Right atrium auricular region (tissue), 2 donors: Measurements from ENCODE around the gene ITGB3BP. TPM values are rescaled to one million over a fixed set of nuclear protein-coding genes. Genes with fewer than 3 reads are reported as not detected.
"Not testable (repeated sequence)": the region's sequence is repeated elsewhere in the genome, so short reads cannot be mapped to it uniquely, and the experiment has no call there.

Source experiments
- DNase-seq: peaks from one replicate; pipeline ENCODE4 v3.0.0-alpha.2; 2019; ENCODE audit warnings: low spot score
- H3K27ac ChIP-seq, 2 donors: fragments of 200-600 bp; sonication (generic); 1 replicate in 1 of 2; 2 replicates in 1 of 2; pipeline ENCODE4 v1.5.1; 2016 to 2019
- H3K27me3 ChIP-seq, 2 donors: fragments of 200-600 bp; sonication (generic); one replicate each; pipeline versions ENCODE4 v1.5.1 to v1.6.0; 2017 to 2019
- H3K36me3 ChIP-seq: fragments of 200-600 bp; sonication (generic); one replicate; pipeline ENCODE4 v1.5.1; 2016
- H3K4me1 ChIP-seq, 2 donors: fragments of 200-600 bp; sonication (generic); one replicate each; pipeline versions ENCODE4 v1.5.1 to v1.6.0; 2017 to 2019
- H3K4me3 ChIP-seq, 2 donors: fragments of 200-600 bp; sonication (generic); 1 replicate in 1 of 2; 2 replicates in 1 of 2; pipeline ENCODE4 v1.5.1; 2017 to 2019; ENCODE audit warnings: mild to moderate bottlenecking in 1 of 2, moderate library complexity in 1 of 2
- H3K9me3 ChIP-seq, 2 donors: fragments of 200-600 bp; sonication (generic); one replicate each; pipeline ENCODE4 v1.5.1; 2019
- CTCF ChIP-seq, 2 donors: fragments of 200-600 bp; sonication (generic); IDR thresholded peaks; one replicate each; pipeline ENCODE4 v1.5.1; 2019; ENCODE audit warnings: antibody characterized with exemption in 2 of 2
- total RNA-seq, 2 donors: library from RNA; depleted of rRNA; stranded (reverse); fragments of >200 nt; gene quantifications; one replicate each; pipeline ENCODE4 v1.1.0, GENCODE V29; 2016

Gene ITGB3BP
- 1 to 10 TPM; 5.0 to 5.7 TPM for total RNA-seq

- no peak for TF ChIP-seq CTCF (IDR thresholded peaks at IDR 0.05)
- Histone ChIP-seq H3K4me3 (peak within 1 kb of the TSS; percentile 64 to 76), H3K27ac (peak within 1 kb of the TSS; percentile 91 to 92), H3K9me3 (no peaks in the 10 kb centered on the region), H3K4me1 (peaks cover 0 to 19% of the 10 kb centered on the region in 2 donors), H3K36me3 (peaks cover 4% of the 10 kb centered on the region), H3K27me3 (no peaks in the 10 kb centered on the region)
- peak; percentile 88 for DNase-seq
These were observed at the start of gene ITGB3BP, which contains the start of gene EFCAB7 for GRCh38 chr1:63522891-63523728. ITGB3BP (minus strand) TSS chr1:63523225; CDS start chr1:63523133, 92 bp downstream. EFCAB7 (plus strand) TSS chr1:63523525; CDS start chr1:63525573, 2,048 bp downstream.

- H3K27ac ChIP-seq, H3K9me3 ChIP-seq, H3K4me3 ChIP-seq, H3K36me3 ChIP-seq, DNase-seq, H3K27me3 ChIP-seq, H3K4me1 ChIP-seq: not testable (repeated sequence)
These were observed 49.7 kb upstream of the ITGB3BP start for GRCh38 chr1:63572686-63573085.

GRCh38 chr1:63569640-63570316, 46.8 kb upstream of the ITGB3BP start:
- no peak for TF ChIP-seq CTCF (IDR thresholded peaks at IDR 0.05)
- peaks cover 4% of the 10 kb centered on the region for H3K36me3 ChIP-seq
- DNase-seq = no peak
- H3K27ac ChIP-seq = no peak overlapping the region
- H3K4me1 ChIP-seq = no peaks in the 10 kb centered on the region
- no peaks in the 10 kb centered on the region for H3K9me3 ChIP-seq
- H3K4me3 ChIP-seq = no peak overlapping the region
- H3K27me3 ChIP-seq = no peaks in the 10 kb centered on the region

GRCh38 chr1:63569068-63569467, 46.0 kb upstream of the ITGB3BP start:
- H3K27me3 ChIP-seq = no peaks in the 10 kb centered on the region

GRCh38 chr1:63563745-63564144, 40.7 kb upstream of the ITGB3BP start:
- Histone ChIP-seq H3K36me3 (no peaks in the 10 kb centered on the region), H3K9me3 (no peaks in the 10 kb centered on the region), H3K4me3 (no peak overlapping the region), H3K27me3 (no peaks in the 10 kb centered on the region), H3K27ac (no peak overlapping the region), H3K4me1 (no peaks in the 10 kb centered on the region)
- TF ChIP-seq CTCF (IDR thresholded peaks at IDR 0.05) = no peak
- DNase-seq = no peak

More at GRCh38 chr1:63569068-63569467, 46.0 kb upstream of the ITGB3BP start:
- no peaks in the 10 kb centered on the region for H3K4me1 ChIP-seq
- H3K36me3 ChIP-seq = peaks cover 4% of the 10 kb centered on the region
- no peak for TF ChIP-seq CTCF (IDR thresholded peaks at IDR 0.05)
- no peak overlapping the region for H3K27ac ChIP-seq
- H3K9me3 ChIP-seq = no peaks in the 10 kb centered on the region
- no peak for DNase-seq
- no peak overlapping the region for H3K4me3 ChIP-seq

- Histone ChIP-seq H3K4me3 (no peak overlapping the region), H3K9me3 (no peaks in the 10 kb centered on the region), H3K27ac (no peak overlapping the region), H3K4me1 (no peaks in the 10 kb centered on the region), H3K27me3 (no peaks in the 10 kb centered on the region), H3K36me3 (no peaks in the 10 kb centered on the region)
- no peak for TF ChIP-seq CTCF (IDR thresholded peaks at IDR 0.05)
- no peak for DNase-seq
These were observed 36.3 kb upstream of the ITGB3BP start for GRCh38 chr1:63559357-63559756.
